ENCODE data around the gene TMEM134. TPM values are rescaled to one million over a fixed set of nuclear protein-coding genes. Genes with fewer than 3 reads are reported as not detected.
"Not testable (repeated sequence)": the region's sequence is repeated elsewhere in the genome, so short reads cannot be mapped to it uniquely, and the experiment has no call there.

TMEM134 gene, protein sequence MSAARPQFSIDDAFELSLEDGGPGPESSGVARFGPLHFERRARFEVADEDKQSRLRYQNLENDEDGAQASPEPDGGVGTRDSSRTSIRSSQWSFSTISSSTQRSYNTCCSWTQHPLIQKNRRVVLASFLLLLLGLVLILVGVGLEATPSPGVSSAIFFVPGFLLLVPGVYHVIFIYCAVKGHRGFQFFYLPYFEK
- 10 to 100 TPM; 34.8 to 67.1 (median 47.5) TPM for polyA plus RNA-seq (ENCODE audit: insufficient read depth in 1 of 5, insufficient read length in 5 of 5, low replicate concordance in 1 of 5)
- long read RNA-seq, donor 1, transcript TMEM134-201 (7 exons, 3,534 nt) = major isoform, 26 of 36 reads
- long read RNA-seq, donor 1, partial matches to known transcripts = 0 of 36 reads
- long read RNA-seq, donor 1, other reads (novel, unspliced or antisense) = 0 of 36 reads
- long read RNA-seq, donor 2, transcript TMEM134-201 (7 exons, 3,534 nt) = major isoform, 12 of 17 reads
- long read RNA-seq, donor 2, partial matches to known transcripts = 0 of 17 reads
- long read RNA-seq, donor 2, other reads (novel, unspliced or antisense) = 0 of 17 reads
- long read RNA-seq, donor 3, transcript TMEM134-205 (3 exons, 565 nt) = minor isoform, 7 of 32 reads
- long read RNA-seq, donor 3, transcript TMEM134-201 (7 exons, 3,534 nt) = major isoform, 16 of 32 reads
- long read RNA-seq, donor 3, partial matches to known transcripts = 0 of 32 reads
- long read RNA-seq, donor 3, other reads (novel, unspliced or antisense) = 0 of 32 reads
- long read RNA-seq, donor 4, transcript TMEM134-201 (7 exons, 3,534 nt) = major isoform, 13 of 20 reads
- long read RNA-seq, donor 4, partial matches to known transcripts = 0 of 20 reads
- long read RNA-seq, donor 4, other reads (novel, unspliced or antisense) = 0 of 20 reads
- long read RNA-seq, donor 5, transcript TMEM134-201 (7 exons, 3,534 nt) = major isoform, 23 of 136 reads
- long read RNA-seq, donor 5, partial matches to known transcripts = 102 of 136 reads
- long read RNA-seq, donor 5, other reads (novel, unspliced or antisense) = 5 of 136 reads
- long read RNA-seq, donor 6, transcript TMEM134-205 (3 exons, 565 nt) = minor isoform, 7 of 158 reads
- long read RNA-seq, donor 6, transcript TMEM134-201 (7 exons, 3,534 nt) = major isoform, 18 of 158 reads
- long read RNA-seq, donor 6, partial matches to known transcripts = 57 of 158 reads
- long read RNA-seq, donor 6, other reads (novel, unspliced or antisense) = 66 of 158 reads
- long read RNA-seq, donor 7, transcript TMEM134-205 (3 exons, 565 nt) = minor isoform, 5 of 29 reads
- long read RNA-seq, donor 7, transcript TMEM134-201 (7 exons, 3,534 nt) = major isoform, 16 of 29 reads
- long read RNA-seq, donor 7, partial matches to known transcripts = 0 of 29 reads
- long read RNA-seq, donor 7, other reads (novel, unspliced or antisense) = 6 of 29 reads
- long read RNA-seq, donor 8, transcript TMEM134-201 (7 exons, 3,534 nt) = major isoform, 12 of 14 reads
- long read RNA-seq, donor 8, partial matches to known transcripts = 0 of 14 reads
- long read RNA-seq, donor 8, other reads (novel, unspliced or antisense) = 0 of 14 reads

DNA sequence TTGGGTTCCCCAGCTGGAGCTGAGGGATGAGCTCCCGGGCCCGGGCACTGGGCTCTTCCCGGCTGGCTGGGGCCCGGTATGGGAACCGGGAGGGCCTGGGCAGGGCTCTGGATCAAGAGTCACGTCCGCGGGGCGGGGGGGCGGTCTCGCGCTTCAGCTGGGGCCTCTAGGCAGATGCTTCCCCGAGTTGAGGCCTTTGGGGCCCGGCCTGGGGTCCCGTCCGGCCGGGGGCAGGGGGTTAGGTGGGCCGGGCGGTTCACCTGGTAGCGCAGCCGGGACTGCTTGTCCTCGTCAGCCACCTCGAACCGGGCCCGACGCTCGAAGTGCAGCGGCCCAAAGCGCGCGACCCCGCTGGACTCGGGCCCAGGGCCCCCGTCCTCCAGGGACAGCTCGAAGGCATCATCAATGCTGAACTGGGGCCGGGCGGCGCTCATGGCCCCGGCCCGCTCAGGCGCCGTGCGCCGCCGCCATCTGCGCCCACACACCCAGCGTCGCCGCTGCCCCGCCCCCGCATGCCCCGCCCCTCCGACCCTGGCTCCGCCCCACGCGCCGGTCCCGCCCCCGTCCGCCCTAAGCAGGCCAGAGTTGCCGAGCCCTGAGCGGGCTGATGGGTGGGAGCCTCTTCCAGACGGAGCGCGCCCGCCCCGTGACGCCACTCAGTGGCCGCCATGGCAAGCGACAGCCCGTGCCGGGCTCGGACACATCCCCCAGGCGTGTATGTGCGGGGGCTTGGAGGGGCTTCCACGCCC lies at the start of gene TMEM134:
TSS of gene TMEM134 (minus strand) at position 493 of the 749 bp plus-strand sequence. CDS start at position 434, 59 bp downstream.
- peak; percentile 88 to 90 for DNase-seq

DNA sequence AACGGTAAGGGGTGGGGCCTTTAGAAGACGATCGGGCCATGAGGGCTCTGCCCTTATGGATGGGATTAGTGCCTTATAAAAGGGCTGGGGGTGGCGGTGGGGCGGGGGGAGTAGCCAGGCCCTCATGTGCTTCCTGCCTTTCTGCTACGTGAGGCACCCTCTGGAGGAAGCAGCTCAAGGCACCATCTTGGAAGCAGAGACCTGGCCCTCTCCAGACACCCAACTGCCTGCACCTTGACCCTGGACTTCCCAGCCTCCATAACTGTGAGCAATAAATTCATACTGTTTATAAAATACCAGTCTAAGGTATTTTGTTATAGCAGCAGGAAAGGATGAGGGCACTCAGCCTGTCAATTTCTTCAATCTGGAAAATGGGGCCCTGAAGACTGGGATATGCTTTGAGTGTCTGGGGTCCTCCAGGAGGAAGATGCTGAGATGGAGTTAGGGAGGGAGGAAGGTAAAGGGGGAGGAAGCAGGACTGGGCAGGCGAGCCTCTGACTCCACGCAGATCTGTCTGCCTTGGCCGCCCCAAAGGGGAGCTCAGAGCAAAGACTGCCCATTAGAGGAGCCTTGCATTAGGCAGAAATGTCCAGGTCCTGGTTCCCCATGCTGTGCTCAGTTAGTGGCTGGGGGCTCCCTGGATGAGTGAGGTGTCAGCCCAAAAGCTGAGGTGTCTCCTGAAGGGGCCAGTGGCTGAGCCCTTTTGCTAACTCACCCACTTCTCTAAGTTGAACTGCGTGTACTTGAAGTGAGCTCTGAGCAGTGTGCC lies 48.9 kb upstream of the TMEM134 start:
- no peak for DNase-seq

DNA sequence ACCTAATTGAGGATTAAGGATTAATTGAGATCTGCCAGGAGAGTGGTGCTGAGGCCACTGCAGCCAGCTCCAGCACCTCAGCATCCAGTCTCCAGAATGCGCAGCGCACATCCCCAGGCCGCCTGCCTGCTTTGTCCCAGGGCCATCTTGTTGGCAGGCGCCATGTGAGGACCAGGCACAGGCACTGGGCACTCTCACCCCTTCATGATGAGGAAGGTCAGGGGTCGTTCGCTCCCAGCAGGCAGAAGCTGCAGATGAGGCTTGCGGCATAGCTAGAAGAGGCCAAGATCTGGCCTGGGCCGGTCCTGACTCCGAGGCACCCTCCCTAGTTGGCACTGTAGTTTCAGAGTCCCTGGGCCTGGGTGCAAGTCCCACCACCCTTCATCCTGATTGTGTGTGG lies 47.8 kb upstream of the TMEM134 start:
- no peak for DNase-seq

DNA sequence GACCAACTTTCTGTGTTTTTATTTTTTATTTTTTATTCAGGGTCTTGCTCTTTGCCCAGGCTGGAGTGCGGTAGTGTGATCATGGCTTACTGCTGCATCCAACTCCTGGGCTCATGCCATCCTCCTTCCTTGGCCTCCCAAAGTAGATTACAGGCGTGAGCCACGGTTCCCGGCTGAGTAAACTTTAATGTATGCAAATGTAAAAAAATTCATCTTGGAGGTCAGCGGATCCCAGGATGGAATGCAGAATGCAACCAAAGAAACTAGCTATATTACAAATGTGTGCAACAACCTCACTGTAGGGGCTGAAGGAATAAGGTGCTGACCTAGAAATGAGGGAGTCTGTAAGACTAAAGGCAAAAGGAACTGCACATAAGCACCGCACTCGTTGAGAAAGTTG lies 45.1 kb upstream of the TMEM134 start:
- no peak for DNase-seq

DNA sequence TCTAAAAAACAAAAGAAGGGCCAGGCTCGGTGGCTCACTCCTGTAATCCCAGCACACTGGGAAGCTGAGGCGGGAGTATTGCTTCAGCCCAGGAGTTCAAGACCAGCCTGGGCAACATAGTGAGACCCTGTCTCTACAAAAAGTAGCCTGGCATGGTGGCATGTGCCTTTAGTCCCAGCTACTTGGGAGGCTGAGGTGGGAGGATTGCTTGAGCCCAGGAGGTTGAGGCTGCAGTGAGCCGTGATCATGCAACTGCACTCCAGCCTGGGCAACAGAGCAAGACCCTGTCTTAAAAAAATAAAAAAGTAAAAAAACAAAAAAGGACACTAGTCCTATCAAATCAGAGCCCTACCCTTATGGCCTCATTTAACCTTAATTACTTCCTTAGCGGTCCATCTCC lies 42.5 kb upstream of the TMEM134 start:
- not testable (repeated sequence) for DNase-seq

DNA sequence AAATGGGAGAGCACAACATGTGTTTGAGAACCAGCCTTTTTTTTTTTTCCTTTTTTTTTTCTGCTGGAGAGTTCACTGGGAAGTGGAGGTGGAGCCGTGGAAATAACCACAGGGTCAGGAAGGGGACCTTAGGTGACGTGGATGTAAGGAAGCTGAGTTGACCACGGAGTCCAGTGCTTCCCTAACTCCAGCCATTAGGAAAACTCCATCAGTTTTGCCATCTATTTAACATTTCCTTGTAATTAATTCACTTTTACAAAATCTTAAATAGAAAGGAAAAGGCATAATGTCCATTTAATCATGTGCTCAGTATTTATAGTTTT lies 40.9 kb upstream of the TMEM134 start:
- no peak for DNase-seq

DNA sequence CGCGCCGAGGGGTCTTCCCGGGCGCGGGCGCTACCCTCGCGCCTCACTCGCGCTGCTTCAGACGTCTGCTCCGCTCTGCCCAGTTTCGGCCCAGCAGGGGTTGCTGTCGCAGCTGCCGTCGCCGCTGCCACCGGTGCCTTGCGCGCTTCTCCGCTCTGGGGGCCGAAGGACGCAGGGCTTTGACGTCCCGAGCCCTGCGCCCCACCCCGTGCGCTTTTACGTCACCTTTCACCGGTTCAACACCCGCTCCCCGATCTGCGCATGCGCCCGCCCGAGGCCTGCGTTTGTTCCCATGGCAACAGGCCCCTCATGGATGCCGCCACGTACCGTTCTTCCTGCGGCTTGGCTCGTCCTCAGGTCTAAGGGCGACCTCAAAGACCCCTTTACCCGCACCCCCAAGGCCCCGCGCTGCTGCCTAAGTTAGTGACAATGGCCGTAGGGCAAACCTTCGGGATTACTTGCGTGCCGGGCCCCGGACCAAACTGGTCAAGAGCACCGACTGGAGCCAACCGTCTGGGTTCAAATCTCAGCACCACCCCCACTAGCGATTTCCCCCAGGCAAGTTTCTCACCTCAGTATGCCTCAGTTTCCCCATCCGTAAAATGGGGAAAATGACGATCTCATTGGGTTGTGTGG lies 39.6 kb upstream of the TMEM134 start:
- DNase-seq = peak; percentile 95 to 96

DNA sequence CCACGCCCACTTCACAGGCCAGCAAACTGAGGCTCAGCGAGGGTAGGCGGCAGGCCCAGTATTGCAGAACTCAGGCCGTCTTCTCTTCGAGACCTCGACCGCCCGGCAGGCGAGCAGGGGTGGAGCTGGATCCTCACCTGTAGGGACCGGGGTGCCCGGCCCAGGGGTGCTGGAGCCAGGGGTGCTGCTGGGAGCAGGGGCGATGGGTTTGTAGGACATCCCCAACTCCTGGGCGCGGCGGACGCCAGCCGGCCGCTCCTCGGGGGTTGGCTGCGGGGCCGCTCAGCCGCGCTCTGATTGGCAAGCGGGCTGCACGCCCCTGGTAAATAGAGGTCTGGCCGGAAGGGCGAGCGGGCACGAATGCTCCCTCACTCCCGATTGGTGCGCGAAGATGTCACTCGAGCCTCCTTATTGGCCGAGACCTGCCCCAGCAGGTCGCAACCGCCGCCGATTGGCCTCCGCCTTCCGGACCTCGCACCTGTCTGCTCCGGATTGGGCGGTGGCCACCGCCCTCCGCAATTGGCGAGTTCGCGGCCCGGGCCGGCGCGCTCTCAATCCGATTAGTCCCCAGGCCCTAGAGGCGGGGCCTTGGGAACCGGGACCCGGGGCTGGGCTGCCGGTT lies 38.9 kb upstream of the TMEM134 start, which contains the start of gene CDK2AP2:
TSS of gene CDK2AP2 (minus strand) at position 299 of the 622 bp plus-strand sequence. CDS start at position 219, 80 bp downstream.
- DNase-seq = peak; percentile 94 to 95

DNA sequence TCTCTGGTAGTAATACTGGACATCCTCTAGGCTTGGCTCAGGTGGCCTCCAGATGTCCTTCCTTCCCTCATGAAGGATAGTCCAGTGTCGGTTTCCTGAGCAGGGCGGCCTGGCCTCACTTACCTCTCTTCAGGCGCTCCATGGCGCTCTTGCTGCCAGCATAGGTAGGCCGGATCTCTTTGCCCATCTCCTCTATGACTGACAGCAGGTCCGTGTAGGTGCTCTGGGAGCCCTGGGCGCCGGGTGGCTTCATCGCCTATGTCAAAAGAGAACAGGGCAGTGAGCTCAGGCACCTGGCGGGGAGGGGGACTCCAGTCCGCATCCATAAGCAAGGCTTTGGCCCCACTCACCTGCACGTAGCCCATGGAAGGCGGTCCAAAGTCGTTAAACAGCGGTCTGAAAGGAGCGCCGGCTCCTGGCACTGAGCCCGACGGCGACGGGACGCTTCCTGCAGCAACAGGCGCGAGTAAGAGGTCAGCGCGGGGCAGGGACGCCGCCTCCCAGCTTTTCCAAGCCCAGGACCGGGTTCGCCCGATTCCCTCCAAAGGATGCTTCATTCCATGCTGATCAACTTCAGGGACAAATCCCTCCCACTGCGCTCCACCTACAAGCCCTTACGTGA lies 38.3 kb upstream of the TMEM134 start:
- no peak for DNase-seq

DNA sequence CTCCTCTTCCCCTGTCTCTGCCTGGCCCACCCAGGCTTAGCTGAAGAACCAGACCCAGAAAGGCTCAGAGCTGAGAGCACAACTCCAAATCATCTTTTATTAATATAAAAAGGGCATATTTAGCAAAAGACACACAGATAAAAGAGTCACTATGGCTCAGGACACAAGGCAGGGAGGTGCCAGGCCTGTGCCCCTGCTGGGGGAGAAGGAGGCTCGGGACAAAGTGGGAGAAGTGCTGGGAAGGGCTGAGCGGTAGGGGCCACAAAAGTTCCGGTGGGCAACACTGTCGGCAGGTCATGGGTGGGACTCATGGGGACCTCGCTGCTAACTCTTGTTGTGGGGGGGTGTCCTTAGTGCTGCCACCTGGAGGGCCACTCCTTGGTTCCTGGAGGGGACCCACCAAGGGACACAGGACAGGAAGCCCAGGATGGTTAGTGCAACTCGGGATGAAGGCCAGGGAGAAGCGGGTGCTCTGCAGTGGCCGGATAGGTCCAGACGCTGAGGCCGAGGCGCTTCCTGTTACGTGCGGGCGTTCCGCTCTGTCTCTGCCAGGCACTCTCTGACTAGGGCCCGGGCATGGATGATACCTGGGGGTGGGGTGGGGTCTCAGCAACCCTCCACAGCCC lies 37.5 kb upstream of the TMEM134 start:
- DNase-seq = no peak

DNA sequence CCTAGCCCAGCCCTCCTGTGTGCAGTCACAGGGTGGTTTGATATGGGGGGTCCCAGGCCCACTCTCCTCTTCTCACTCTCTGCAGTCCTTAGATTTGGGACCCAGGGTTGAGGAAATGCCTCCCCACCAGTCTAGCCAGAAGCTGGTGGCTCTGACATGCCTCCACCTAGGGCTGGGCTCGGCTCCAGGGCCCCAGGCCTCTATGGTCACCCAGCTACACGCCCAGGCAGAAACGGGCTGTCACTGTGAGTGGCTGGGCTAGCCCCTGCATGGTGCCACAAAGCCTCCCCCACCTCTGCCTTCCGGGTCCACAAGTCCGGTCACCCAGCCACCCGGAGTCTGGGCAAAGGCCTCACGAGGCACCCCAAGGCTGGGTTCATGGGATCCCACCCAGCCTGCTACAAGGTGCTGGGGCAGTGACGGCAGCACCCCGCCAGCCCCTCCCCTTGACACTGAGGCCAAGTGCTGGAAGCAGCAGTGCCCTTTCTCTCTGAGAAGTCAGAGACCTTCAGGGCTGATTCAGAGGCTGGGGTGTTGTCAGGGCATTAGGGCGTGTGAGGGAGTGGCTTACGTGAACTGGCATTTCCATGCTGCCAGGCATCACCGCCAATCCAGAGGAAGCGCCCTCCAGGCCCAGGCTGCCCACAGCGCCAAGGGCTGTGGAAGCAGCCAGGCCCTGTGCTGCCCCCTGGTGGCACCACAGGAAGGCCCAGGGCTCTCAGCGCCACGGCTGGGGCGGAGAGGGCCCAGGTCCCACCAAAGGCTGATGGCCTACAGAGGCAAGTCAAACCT lies 36.8 kb upstream of the TMEM134 start:
- peak; percentile 80 for DNase-seq

DNA sequence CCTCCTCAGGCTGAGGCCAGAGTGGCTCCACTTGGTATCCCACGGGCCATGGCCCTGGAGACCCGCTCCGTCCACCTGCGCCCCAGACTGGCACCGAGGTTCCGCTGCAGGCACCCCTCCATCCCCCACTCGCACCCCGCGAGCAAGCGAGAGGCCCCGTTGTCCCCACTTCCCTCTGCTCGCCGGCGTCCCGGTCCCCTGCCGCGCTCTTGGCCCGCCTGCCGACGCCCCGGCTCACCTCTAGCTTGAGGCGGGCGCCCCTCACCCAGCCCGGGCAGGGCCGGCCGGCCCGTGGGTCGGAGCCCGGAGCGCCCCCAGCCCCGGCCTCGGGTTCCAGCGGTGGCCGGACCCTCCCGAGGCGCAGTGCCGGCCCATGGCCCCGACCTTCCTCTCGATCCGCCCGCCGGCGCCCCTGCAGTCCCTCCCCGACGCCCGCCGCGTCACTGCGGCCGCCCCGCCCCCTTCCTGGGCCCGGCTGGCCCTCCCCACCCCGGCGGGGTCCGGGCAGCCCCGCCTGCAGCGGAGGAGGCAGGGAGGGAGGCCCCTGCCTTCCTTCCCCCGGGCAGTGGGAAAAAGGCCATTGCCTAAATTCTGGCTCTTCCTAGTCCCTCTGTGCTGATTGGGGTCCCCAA lies 36.0 kb upstream of the TMEM134 start, which contains the start of gene PITPNM1:
TSS of gene PITPNM1 (minus strand) at position 414 of the 632 bp plus-strand sequence. CDS start 1,183 bp downstream, outside the sequence.
- peak; percentile 45 to 66 for DNase-seq

DNA sequence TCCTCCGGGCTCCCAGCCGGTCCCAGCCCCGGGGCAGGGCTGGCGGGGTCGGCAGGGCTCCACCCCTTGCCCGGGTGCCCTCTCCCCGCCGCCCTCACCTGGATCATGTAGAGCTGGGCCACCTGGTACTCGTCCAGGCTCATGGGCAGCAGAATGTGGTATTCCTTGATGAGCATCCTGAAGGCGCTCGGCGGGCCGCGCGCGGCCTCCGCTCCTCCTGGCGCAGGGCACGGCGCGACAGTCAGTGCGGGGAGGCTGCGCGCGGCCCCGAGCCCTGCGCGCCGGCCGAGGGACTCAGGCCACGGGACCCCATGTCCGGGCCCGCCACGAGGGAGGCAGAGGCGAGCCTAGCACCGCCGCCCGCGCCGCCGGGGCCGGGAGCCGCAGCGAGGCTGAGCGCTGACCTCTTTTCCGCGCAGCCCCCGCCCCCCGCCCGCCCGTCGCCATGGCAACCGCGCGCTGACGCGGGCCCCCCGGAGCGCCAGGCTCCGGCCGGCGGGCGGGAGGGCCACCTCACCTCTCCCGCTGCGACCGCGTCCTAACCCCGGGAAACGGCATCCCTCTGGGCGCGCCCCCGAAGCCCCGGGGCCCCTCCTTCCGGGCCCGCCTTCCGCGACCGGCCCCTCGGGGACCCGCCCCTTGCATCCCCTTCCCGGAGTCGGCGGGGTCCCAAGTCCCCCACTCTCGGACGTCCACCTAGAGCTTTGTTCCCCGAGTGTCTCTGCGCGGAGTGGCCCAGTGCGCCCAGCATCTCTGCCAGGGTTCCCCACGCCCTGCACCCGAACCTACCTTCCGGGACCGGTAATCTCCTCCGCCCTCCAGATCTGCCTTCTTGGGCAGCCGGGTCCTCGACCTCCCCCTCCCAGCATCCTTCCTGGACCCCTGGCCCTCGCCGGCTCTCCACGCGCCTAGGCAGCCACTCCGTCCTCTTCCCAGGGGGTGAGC lies 35.2 kb upstream of the TMEM134 start:
- peak; percentile 23 to 31 for DNase-seq

DNA sequence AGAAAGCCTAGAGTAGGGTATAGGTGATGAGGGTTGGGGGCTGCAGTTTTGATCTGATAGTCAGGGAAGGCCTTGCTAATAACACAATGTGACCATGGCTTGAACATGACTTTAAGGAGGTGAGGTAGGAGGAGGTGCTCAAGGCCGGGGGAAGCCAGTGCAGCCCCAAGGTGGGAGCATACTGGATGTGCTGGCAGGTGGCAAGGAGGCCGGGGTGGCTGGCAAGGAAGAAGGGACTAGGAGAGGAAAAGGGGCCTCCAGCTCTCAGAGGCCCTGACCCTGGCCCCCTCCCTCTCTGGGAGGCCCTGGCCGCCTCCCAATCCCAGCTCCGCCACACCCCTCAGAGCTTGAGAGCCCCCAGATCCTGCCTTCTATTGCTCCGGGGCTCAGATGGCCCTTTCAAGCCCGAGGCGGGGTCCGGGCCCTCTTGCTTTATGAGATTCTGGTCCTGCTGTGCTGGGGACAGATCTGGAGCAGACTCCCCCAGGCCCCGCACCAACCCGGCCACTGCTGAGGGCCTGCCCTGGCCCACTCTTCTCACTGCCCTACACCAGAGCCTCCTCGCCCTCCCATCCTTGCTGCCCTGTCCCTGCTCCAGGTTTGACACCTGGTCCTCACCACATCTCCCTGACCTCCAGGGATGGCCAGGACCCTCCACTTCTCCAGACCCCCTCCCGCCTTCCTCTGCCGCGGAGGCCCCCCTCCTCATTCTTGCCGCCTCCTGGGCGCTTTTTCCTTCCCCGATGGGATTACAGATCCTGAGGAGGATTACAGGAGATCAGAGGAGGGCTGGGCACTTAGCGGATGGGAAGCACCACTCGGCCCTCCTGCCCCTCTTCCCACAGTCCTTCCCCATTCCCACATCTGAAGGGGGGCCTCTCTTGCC lies 34.3 kb upstream of the TMEM134 start:
- no peak for DNase-seq
